Stimulated activated CD4-positive, alpha-beta T cell treated with anti-CD3 and anti-CD28 coated beads, Interleukin-1b, Interleukin-23, amount 100 ng/mL, for 1 hour (primary cell): ENCODE data around the gene IRF2BP2.

Source experiments
- DNase-seq, 2 donors: peaks; one replicate each; pipeline ENCODE4 v3.0.0-alpha.2; 2020; ENCODE audit warnings: low read depth in 2 of 2

The IRF2BP2 gene

DNA sequence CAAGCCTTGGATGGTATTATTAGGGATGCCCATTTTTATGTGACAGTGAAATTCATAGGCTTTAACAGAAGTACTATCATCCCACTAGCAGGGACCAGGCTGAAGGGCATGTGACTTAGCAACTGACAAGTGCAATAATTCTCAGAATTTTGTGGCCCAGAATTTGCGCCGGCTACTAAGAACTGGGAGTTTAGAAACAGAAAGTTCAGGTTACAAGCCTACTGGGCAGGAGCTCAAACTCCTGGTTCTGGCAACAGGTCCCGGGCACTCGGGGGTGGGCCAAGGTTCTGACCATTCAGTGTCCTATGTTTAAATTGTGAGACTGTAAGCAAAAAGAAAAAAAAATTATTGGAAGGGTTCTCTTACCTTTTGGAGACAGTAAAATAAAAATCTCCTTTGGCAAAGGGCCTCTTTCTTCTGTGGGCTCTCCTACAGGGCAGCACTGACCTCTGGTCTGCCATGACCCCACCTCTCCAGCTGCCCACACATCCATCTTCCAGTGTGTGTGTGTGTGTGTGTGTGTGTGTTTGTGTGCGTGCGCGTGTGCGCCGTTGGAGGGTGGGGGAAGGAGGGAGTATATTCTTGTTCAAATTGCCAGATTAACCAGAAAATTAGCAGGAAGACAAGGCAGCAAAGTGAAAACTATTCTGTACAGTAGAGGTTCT, 26.1 kb downstream of the IRF2BP2 start:
- DNase-seq = no peak

- no peak for DNase-seq
Observed at GRCh38 chr1:234582681-234583301, 27.2 kb downstream of the IRF2BP2 start.

GRCh38 chr1:234582186-234582585, 27.8 kb downstream of the IRF2BP2 start:
- no peak for DNase-seq

DNA sequence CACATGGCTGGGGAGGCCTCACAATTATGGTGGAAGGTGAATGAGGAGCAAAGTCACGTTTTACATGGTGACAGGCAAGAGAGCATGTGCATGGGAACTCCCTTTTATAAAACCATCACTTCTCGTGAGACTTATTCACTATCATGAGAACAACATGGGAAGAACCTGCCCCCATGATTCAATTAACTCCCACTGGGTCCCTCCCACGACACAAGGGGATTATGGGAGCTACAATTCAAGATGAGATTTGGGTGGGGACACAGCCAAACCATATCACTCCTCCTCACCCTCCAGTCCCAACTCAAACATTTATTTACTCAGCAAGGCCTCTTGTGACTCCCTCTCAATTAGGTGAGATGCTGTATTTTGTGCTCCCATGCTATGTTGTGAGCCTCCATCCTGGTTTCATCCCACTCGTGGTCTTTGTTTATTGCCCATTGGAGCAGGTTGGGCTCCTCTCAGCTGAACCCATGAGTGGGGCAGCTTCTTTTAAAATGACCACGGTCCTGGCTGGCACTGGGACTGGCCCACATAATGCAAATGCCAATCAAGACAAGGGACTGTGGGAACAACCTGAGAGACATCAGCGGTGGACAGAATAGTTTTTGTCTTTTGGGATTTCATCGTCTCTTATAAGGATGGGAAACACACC, 28.8 kb downstream of the IRF2BP2 start:
- no peak for DNase-seq

DNA sequence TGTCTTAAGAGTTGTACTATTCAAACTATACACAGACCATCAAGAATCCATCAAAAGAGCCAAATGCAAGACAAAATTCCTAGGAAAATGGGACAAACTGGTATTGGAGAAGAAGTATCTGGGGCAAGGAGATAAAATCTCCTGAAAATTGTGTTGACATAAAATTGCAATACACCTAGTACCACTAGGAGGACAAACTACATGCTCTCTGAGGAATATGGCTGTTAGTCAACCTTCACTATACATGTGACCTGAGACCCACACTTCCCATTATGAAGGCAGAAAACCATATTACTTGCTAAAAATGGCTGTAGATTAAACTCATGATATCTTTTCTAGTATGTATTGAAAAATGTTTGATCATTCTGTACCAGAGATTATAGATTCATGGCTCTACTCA, 30.0 kb downstream of the IRF2BP2 start:
- DNase-seq = no peak

- no peak for DNase-seq
Observed at GRCh38 chr1:234578735-234579134, 31.2 kb downstream of the IRF2BP2 start.

DNA sequence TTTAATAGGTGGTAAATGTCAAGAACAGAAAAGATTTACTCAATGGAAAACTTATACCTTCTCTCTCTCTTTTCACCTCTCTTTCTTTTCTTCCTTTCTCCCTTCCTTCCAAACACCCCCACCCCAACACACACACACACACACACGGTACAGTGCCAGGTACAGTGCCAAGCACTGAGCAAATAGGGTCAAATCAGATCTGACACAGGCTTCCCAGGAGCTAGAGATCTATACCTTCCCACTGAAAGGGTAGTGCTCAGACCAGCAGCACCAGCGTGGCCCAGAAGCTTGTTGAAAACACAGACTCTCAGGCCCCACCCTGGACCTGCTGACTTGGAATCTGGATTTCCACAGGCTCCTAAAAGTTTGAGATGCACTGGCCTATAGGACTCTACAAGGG, 31.9 kb downstream of the IRF2BP2 start:
- no peak for DNase-seq

DNA sequence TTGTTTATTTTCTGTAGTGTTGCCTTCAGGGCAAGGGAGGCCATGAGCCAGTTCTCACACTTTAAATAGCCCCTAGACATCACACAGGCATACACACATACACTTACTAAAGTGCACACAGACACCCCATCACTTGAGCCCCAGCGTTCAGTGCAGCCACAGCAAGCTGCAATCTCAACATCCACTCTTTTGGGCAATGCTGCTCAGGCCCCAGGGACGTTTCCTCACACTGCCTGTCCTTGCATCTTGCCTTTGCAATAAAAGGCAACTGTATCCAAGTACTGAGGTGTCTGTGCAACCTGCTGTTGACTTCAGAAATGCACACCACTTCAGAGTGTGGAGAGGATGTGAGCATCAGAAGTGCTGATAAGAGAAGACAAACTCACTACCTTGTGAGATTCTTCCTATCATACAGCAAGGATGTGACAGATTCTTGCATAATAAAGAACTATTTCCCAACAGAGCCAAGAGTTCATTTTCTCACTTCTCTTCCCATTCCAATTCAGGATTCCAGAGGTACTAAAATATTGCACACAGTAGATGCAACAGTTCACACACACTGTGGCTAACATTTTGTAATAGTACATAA, 36.2 kb downstream of the IRF2BP2 start:
- no peak for DNase-seq

DNA sequence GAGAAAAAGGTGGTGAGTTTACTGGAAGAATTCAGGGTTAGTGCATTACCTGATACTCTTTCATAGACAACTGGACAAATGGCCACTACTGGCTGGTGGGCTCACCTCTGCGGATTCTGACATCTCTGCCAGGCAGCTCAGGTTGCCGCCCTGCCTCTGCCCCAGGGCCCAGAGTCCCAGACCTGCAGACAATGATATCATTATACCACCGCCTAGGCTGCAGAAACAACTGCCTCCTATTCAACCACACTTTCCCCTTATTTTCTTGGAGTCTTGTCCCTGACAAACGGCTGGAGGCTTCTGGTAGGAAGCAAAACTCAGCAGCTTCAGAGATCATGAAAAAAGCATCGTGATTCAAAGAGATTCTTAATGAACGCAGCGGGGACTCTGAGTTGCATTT, 37.0 kb downstream of the IRF2BP2 start:
- no peak for DNase-seq

GRCh38 chr1:234571702-234572101, 38.3 kb downstream of the IRF2BP2 start:
- DNase-seq = no peak

DNA sequence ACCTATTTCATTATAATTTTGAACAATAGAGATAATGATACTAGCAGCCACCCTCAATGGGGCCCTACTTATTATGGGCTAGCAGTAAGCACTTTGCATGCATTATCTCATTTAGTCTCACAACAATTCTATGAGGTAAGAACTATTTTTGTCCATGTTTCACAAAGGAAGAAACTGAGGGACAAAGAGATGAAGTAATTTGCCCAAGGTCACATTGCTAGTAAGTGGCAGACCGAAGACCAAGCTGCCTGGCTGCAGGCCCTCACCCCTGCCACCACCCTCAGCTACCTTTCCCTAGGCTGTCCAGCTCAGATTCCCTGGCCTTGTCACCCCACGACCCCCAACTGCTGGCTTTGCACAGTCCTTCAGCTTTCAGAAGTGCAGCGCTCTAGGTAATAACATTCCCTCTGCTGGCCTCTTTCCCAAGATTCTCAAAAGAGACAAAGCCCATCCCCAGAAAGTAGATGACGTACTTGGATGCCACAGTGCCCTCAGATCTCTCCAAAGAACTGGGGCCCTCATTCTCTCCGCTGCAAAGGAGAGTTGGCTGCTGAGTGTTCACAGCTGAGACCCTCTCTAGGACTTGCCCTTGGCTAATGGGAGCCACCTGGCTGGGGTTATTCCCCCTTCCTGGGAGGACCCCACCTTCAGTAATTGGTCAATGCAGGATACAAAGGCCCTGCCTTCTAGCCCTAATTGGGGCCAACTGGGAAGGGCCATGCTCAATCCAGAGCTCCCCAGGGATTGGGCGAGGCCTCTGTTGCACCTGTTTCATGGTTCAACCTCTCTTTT, 39.5 kb downstream of the IRF2BP2 start:
- no peak for DNase-seq

- no peak for DNase-seq
Observed at GRCh38 chr1:234568345-234568744, 41.6 kb downstream of the IRF2BP2 start.

DNA sequence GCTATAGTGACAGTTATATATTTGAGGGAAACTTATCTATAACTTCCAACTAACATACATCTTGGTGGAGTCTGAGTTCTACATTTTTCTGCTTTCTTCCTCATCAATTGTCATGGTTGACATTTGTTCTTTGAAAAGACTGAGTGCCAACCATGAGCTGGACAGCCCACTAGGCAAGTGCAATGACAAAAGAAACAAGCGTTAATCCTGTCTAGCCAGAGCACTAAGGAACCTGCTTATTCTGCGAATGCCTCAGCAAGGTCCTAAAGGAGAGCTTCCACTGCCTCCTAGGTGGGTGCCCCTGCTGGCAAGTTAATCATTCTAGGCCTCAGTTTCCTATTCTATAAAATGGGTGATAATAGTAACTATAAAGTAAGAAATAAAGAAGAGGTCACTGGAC, 44.8 kb downstream of the IRF2BP2 start:
- no peak for DNase-seq

- no peak for DNase-seq
Observed at GRCh38 chr1:234564035-234565029, 45.6 kb downstream of the IRF2BP2 start.

DNA sequence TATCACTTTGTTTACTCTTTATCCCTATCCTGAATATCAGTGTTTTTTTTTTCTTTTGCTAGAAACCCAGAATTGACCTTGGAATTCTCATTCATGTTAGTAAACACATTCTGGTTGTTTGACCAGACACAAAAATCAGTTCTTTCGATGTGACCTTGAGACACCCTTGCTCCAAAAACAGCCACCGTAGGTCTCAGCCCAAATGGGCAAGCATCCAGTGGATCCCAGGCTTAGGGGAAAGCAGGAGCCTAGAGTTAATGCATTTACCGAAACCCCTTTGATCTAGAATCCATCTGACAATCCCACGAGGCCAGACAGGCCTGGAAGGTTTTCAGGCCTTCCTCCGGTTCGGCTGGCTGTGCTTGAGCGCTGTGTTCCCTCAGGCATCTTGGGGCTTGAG, 47.6 kb downstream of the IRF2BP2 start:
- DNase-seq = no peak

- DNase-seq = no peak
Observed at GRCh38 chr1:234561319-234561718, 48.7 kb downstream of the IRF2BP2 start.

- DNase-seq = no peak
Observed at GRCh38 chr1:234559902-234560676, 49.9 kb downstream of the IRF2BP2 start.

DNA sequence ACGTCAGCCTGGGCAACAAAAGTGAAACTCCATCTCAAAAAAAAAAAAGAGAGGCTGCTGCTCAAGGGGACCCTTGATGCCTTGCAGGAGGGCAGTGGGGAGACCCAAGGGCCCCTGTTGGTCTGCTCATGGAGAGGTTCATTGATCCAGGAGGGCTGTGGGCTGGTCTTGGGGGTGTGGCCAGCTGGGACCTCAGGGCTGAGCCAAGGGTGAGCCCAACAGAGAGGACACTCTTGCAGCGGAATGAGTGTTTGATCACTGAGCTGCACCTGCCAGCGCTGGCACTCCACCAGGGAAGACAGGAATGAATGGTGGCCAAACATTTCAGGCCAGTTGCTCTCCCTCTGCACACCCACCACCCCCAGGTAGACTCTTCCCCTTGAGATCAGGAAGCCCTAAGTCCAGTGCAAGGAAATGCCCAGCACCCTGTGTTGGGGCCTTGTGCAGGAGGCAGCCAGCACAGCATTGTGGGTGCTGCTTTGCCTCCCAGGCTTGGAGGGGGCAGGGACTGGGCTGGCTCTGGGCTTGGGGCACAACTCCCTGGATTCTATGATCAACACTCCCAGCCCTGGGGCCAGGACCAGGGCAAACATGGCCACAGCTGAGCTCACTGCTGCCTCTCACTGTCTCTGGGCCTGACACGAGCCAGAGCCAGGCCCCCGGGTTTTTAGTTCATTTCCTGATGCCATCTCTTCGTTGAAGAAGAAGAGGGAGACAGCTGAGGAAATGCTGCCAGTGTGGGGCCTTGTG, 50.7 kb downstream of the IRF2BP2 start:
- no peak for DNase-seq

- no peak for DNase-seq
Observed at GRCh38 chr1:234558330-234558836, 51.6 kb downstream of the IRF2BP2 start.
